CD4-positive, alpha-beta T cell treated with Interleukin-17A for 4 hours (primary cell): Measurements from ENCODE around the gene ERG.

Experiments used
- DNase-seq: peaks from one replicate; pipeline ENCODE4 v3.0.0-alpha.2; 2020; ENCODE audit warnings: mixed read lengths

ERG gene

DNA sequence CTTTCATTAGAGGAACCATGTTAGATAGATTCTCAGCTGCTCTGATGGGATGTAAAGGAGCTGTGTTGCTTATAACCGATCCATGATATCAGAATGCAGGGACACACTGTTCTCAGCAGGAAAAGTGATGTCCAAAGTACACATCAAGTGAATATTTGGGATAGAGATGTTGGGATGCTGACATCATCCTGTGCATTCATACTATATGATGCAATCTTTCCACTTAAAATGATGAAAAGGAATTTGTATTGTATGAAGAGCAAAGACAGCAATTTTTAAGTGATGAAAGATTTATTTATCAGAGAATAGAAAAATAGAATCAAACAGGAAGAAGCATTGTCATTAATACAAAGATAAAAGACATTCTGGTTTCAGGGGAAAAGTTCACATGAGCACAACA lies 110.1 kb downstream of the ERG start:
- no peak for DNase-seq

- no peak for DNase-seq
Measured at GRCh38 chr21:38386967-38387366, 111.3 kb downstream of the ERG start.

- no peak for DNase-seq
Measured at GRCh38 chr21:38385427-38386175, 112.7 kb downstream of the ERG start.

DNA sequence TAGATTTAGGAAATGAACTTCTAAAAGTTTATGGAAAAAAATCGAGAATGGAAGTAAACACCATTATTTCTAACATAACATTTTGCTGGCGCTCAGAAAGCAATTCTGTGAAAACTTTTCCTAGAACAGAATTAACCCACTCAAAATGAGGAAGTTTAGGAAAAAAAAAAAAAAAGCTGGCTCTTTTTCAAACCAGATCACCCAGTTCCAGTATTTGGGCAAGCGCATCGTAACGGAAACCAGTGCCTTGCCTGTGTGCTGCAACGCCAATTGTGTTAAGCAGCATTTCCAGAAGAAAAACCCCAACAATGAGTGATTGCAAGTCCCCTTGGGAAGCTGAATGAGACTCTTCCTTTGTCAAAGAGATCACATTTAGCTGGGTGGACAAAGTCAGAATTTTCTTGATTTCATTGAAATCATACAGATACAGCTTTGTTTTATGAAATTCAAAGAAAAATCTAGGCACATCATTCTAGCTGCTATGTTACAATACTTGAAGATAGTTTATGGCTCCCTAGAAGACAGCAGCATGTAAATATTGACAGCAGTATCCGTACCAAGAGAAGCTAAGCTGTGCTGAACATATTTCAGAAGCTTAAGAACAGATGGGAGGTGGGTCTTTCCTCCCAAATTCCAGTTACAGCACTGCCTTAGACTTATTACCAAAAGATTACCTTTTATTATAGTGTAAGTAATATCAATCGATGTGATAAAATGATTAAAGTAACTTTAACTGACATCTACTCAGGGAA lies 113.4 kb downstream of the ERG start:
- DNase-seq: no peak

GRCh38 chr21:38384238-38384560 lies 114.1 kb downstream of the ERG start:
- no peak for DNase-seq

- DNase-seq: no peak
Measured at GRCh38 chr21:38383411-38384237, 114.7 kb downstream of the ERG start.

GRCh38 chr21:38380481-38381137 lies 117.7 kb downstream of the ERG start:
- no peak for DNase-seq

DNA sequence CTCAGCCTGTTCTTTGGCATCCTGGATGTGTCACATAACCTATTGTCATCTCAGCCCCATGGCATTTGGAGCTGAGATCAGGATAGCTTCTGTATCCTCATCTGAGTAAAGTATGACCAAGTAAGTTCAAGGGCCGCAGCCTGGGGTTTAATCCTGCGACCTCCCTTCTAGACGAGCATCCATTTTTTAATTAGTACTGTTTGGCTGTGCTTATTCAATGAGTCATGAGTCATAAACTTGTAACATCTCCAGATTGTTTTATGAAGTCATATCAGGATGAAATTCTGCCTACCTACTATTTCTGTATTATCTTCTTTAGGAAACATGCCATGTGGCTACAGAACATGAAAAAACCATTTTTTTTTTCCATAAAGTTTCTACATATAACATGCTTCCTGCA lies 119.1 kb downstream of the ERG start:
- no peak for DNase-seq

- no peak for DNase-seq
Measured at GRCh38 chr21:38377165-38378088, 120.8 kb downstream of the ERG start.

DNA sequence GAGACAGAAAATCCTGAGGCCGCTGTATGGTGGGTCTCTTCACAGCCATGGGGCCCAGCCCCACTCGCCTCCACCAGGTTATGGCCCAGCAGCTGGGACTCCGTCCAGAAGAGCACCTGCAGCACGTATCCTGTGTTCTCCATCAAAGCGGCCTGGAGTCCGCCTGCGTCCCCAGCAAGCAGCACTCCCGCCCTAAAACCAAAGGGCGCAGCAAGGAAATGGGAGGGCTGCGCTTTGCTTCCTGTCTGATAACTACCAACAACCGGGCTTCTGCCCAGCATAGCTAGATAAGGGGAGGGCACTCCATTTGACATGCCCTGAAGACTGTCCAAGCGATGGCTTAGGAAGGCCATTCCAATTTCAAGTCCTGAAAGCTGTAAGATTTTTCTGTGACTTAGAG lies 121.6 kb downstream of the ERG start:
- DNase-seq: no peak

DNA sequence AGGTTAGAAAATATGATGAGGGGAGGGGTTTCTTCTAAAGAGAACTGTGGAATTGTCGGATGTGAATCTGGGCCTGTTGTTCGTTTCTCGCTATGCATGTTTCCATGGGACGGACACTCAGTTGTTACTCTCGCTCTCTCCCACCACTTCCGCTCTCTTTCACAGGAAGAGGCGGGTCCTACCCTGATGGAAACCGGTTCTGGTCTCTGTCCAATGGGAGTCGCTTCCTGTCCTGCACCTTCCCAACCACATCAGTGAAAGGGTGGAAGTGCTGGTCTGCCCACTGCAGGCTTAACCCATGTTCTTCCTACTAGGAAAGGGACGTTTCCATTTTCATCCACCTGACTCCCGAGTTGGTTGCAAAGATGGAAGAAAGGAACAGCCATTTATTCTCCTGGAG lies 122.0 kb downstream of the ERG start:
- DNase-seq: no peak

DNA sequence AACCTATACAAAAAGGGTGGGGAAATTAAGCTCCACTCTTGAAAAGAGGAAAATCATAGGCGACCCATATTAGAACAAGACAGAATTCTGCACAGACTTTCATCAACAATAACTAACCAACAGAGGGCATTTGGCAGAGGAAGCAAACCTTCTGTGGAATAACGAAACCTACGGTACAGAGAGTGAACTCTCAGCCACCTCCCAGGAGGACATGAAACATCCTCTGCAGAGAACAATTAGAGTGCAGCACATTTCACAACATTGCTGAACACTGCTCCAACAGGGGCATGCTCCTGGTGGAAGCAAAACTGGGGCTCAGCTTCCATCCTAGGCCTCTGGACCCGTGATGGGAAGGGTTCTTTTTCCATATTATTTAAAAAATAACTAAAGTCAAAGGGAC lies 130.6 kb downstream of the ERG start:
- DNase-seq: no peak

DNA sequence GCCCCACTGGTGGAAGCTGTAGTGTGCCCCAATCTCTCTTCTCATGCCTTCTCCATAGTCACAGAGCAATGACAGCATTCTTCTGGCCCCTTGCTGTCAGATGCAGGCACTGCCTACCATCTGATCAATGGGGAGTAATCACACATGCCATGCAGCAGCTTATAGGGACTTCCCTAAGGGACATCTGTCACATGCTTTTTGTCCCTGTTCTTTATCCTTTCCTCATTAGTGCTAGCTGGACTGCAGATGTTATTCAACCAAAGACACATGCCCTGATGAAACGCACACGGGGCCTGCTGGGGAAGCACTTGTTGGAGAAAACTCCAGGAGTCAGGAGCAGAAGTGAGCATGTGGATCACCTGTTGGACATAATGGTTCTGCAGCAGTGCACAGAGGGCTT lies 132.8 kb downstream of the ERG start:
- no peak for DNase-seq

DNA sequence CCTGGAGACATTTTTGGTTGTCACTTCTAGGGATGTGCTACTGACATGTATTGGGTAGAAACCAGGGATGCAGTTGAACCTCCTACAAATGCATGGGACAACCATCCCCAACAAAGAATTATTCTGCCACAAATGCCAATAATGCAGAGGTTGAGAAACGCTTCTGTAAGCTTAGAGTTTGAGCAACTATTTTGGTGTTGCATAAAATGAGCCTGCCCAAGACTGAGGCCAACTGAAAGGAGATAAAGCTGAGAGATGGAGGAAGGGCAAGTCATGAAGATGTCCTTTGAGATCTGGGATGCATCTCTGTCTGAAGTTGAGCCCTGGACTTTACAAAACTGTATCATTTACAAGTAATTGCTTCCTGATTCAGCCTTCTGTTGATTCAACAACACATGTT lies 134.6 kb downstream of the ERG start:
- no peak for DNase-seq

- DNase-seq: no peak
Measured at GRCh38 chr21:38361324-38361723, 137.0 kb downstream of the ERG start.

- DNase-seq: no peak
Measured at GRCh38 chr21:38359835-38360234, 138.4 kb downstream of the ERG start.

DNA sequence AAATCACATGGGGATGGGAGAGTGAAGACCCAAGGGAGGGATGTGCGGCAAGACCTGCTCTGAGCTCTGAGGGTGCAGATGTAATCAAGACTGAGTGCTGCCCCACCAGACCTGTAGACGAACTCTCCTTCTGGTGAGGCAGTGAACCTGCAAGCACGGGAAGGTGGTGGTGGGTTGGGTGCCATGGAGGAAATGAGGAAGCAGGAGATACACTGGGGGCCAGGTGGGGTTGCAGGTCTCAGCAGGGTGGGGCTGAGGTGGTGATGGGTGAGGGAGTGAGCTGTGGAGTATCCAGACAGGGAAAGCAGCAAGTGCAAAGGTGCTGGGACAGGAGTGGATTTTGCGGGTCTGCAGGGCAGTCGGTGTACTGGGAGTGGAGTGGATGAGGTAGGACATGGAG lies 139.2 kb downstream of the ERG start:
- no peak for DNase-seq

DNA sequence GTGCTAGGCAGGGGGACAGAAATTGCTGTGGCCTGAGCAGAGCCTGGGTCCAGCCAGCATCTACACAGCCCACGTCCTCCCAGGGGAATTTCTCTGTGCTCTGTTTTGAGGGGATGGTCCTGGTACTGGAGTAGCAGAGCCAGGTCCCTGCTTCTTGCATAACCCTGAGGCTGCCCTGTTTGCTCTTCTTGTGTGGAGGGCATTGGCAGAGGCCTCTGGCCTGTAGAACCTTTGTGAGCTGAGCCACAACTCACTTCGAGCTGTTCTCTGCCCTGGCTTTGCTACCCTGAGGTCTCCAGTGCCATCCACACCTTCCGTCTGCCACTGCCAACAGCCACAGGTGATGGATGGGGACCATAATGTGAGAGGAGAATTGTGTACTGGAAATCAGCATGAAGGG lies 139.6 kb downstream of the ERG start:
- DNase-seq: no peak

DNA sequence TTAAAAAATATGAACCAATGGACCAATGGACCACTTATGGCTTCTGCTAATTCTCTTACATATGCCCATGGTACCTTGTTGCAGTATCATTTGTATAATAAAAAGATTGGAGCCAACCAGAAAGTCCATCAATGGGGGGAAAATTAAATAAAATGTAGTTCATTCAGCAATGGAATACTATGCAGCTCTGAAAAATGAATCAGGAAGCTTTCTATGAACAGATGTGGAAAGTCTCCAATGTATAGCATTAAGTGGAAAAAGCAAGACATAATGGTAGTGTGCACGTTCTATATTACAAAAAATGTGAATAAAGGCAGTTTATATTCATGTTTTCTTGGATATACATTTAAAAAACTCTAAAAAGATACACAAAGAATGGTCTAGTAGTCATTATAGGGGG lies 140.2 kb downstream of the ERG start:
- DNase-seq: no peak

DNA sequence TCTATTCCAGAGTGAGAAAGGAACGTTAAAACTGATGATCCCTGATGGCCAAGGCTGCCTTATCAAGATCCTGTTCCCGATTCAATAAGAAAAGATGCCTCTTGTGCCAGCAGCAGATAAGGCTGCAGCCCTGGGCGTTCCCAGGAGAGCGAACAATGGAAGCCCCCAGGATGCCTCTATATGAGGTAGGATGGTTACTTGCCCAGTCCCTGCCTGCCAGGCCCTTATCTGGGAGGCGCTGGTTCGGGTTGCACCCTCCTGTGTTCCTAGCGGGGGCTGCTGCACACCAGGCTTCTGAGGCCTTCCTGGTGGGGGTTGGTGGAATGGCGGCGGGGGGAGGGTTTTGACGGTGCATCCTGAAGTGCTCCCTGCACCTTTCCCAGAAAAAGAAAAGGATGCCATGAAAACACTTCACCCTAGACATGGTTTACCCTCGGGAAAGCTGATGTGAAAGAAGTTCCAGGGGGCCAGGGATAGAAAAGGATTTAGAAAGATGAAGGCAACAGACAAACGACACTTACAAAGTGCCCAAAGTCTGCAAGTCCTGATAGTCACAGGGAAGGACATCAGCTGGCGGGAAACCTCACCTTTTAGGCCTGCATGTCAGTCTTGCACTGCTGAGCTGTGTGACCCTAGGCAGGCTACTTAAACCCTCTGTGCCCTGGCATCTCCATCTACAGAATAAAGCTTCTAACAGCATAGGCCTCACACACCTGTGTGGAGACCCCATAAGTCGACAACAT lies 141.2 kb downstream of the ERG start:
- no peak for DNase-seq

GRCh38 chr21:38355992-38356781 lies 142.1 kb downstream of the ERG start:
- peak; percentile 84 for DNase-seq
